Measurements from ENCODE around the gene TBK1.

TBK1 gene

GRCh38 chr12:64550755-64551154 lies 98.8 kb downstream of the TBK1 start:
- DNase-seq = no peak

GRCh38 chr12:64551676-64552075 lies 99.8 kb downstream of the TBK1 start:
- DNase-seq = no peak
